Measurements from ENCODE around the gene ATG7.

ATG7 gene

DNA sequence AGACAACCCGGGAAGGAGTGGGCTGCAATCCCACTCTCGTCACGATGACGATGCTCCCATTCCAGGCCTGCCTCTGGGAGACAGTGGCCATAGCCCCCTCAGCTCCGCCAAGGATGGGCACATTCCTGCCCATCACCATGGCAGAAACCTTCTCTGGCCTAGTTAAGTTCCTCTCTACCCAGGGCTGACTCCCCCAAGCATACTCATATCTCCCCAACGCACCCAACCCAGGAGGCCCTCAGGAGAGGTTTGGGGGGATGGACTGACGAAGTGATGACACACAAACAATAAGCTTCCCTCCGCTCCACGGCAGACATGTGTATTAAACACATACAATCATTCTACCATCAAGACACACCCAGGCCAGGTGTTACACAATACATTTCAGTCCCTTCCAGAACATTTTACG, 311.4 kb downstream of the ATG7 start:
- TF ChIP-seq, protein P1, sequence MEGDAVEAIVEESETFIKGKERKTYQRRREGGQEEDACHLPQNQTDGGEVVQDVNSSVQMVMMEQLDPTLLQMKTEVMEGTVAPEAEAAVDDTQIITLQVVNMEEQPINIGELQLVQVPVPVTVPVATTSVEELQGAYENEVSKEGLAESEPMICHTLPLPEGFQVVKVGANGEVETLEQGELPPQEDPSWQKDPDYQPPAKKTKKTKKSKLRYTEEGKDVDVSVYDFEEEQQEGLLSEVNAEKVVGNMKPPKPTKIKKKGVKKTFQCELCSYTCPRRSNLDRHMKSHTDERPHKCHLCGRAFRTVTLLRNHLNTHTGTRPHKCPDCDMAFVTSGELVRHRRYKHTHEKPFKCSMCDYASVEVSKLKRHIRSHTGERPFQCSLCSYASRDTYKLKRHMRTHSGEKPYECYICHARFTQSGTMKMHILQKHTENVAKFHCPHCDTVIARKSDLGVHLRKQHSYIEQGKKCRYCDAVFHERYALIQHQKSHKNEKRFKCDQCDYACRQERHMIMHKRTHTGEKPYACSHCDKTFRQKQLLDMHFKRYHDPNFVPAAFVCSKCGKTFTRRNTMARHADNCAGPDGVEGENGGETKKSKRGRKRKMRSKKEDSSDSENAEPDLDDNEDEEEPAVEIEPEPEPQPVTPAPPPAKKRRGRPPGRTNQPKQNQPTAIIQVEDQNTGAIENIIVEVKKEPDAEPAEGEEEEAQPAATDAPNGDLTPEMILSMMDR (IDR thresholded peaks at IDR 0.05; ENCODE audit: low read depth, low read length, missing control alignments): no peak
- DNase-seq (ENCODE audit: extremely low read depth, low read depth): no peak
- no peak overlapping the region for H3K4me3 ChIP-seq (replicated peaks; ENCODE audit: low read depth, low read length)

DNA sequence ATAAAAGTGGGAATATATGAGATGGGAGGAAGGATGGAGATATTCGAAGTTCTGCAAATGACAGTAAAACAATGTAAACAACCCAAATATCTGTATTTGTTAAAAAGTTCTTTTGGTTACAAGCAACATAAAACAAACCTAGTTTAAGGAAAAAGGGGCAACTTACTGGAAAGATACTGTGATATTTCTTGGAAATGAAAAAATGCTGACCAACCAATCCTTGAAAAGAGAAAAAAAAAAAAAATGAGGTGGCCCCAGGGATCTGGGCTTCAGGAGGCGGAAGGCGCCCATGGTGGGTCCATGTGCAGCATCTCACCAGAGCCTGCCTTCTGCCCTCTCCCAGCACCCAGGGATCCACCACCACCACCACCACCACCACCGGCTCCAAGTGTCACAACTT, 312.4 kb downstream of the ATG7 start:
- no peak overlapping the region for H3K4me3 ChIP-seq (replicated peaks; ENCODE audit: low read depth, low read length)
- TF ChIP-seq, protein P1 (IDR thresholded peaks at IDR 0.05; ENCODE audit: low read depth, low read length, missing control alignments): no peak
- no peak for DNase-seq (ENCODE audit: extremely low read depth, low read depth)

DNA sequence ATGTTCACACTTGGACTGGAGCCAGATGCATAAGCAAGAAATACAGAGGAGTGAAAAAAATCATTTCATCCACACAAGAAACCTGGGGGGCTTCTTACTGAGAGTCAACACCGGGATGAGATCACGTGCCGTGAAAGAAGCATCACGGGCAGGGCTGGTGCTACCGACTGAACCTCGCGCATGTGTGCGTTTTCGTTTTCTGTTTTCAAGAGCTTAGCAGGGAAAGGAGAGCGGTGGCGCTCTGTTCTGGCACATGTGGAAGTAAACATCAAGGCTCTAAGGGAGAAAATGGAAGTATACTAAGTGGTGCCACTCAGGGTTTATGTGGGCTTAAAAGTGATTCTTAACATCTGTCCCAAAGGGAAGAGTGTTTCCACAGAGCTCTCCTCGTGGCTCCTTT, 315.6 kb downstream of the ATG7 start:
- TF ChIP-seq, protein P1 (IDR thresholded peaks at IDR 0.05; ENCODE audit: low read depth, low read length, missing control alignments): no peak
- H3K4me3 ChIP-seq (replicated peaks; ENCODE audit: low read depth, low read length): no peak overlapping the region
- no peak for DNase-seq (ENCODE audit: extremely low read depth, low read depth)

DNA sequence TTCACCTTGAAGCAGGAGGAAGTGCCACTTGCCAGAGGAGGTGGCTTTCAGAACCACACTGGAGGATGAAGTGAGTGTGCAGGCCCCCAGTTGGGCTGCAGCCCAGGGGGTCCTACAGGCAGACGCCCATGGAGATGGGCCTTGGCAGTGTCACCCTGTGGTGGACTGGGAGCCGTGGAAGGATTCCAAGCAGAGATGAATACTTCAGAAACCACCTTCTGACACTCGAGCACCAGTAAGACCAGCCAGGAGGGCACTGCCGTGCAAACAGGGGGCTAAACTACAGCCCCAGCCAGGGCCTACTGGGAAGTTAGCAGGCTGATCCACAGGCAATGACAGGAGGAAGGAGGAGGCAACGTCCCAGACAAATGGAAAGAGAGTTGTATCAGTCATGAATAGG, 316.1 kb downstream of the ATG7 start:
- H3K4me3 ChIP-seq (replicated peaks; ENCODE audit: low read depth, low read length): no peak overlapping the region
- TF ChIP-seq, protein P1 (IDR thresholded peaks at IDR 0.05; ENCODE audit: low read depth, low read length, missing control alignments): no peak

DNA sequence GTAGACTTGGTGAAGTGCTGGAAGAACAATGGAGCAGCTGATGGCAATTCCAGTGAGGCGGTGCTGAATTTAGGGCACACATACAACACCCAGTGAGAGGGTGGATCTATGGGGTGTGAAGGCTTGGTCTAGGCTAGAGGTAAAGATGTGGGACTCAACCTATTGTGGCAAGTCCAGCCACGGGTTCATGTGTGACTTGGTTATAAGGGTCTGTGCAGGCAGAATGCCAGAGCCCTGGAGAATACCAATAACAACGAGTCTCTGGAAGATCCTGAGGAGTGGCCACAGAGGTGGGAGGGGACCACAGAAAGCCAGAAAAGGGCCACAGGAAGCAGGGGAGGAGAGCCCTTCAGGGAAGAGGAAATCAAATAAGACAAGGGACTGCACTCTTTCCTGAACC, 316.6 kb downstream of the ATG7 start:
- DNase-seq (ENCODE audit: extremely low read depth, low read depth): no peak
- TF ChIP-seq, protein P1 (IDR thresholded peaks at IDR 0.05; ENCODE audit: low read depth, low read length, missing control alignments): no peak

More for the DNA sequence above, 316.1 kb downstream of the ATG7 start:
- DNase-seq (ENCODE audit: extremely low read depth, low read depth): no peak

DNA sequence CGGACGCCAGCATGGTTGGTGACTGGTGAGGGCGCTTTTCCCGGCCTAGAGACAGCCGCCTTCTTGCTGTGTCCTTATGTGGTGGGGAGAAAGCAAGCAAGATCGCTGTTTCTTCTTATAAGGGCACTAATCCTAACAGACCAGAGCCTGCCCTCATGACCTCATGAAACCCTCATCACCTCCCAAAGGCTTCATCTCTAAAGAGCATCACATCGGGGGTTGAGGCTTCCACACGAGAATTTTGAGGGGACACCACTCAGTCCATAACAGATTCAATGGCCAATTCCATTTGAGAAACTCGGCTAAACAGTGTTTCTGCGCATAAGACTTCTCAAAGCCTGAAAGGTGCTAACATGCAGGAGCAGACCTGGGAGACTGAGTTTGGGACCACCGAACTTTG, 317.5 kb downstream of the ATG7 start:
- H3K4me3 ChIP-seq (replicated peaks; ENCODE audit: low read depth, low read length): no peak overlapping the region
- TF ChIP-seq, protein P1 (IDR thresholded peaks at IDR 0.05; ENCODE audit: low read depth, low read length, missing control alignments): no peak
- no peak for DNase-seq (ENCODE audit: extremely low read depth, low read depth)

More for the DNA sequence above, 316.6 kb downstream of the ATG7 start:
- H3K4me3 ChIP-seq (replicated peaks; ENCODE audit: low read depth, low read length): no peak overlapping the region

DNA sequence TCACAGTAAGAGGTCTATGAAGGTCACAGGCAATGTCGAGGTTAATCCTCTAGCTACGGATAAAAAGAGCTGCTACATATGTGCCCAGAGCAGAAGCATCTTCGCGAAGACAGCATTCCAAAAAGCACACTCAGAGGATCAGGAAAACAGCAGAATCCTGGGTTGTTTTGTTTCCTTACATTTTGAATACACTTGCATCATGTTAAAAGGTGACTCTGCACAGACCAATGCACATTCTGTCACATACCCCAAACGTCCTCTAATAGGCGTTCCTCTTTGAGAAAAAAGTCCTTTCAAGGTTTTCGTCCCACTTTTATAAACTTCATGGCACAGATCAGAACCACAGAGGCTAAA, 318.8 kb downstream of the ATG7 start:
- TF ChIP-seq, protein P1 (IDR thresholded peaks at IDR 0.05; ENCODE audit: low read depth, low read length, missing control alignments): no peak
- DNase-seq (ENCODE audit: extremely low read depth, low read depth): no peak
- no peak overlapping the region for H3K4me3 ChIP-seq (replicated peaks; ENCODE audit: low read depth, low read length)
